ENCODE data around the gene GTSF1L. TPM values are rescaled to one million over a fixed set of nuclear protein-coding genes. Genes with fewer than 3 reads are reported as not detected.

Gene GTSF1L
- total RNA-seq: 1 to 10 TPM in 1 of 2 donors, not detected in 1; 7.2 TPM

DNA sequence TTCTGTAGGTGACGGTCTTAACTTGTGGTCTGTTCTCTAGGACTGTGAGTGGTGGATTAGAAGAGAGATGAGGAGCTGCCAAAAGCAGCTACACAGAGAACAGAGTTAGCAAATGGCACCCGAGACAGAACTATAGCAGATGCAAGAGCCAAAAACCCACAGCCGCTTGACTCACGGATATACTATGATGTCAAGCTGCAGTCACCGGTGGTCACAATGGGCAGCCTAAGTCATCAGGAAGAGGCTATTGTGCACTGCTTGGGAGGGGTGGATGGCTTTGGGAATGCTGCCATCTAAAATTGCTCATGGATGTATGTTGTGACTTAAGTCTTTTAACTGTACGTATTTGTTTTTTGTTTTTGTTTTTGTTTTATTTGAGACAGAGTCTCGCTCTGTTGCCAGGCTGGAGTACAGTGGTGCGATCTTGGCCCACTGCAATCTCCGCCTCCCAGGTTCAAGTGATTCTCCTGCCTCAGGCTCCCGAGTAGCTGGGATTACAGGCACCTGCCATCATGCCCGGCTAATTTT, at the start of gene GTSF1L:
TSS of gene GTSF1L (minus strand) at position 192 of the 528 bp plus-strand sequence. CDS start 308 bp downstream, outside the sequence.
- WGBS: 82% methylated on average over 11 of the region's 11 CpGs
- no peak for DNase-seq (ENCODE audit: low spot score)
- H3K27ac ChIP-seq: no peak within 1 kb of the TSS
- intact Hi-C loops (cut with DNase I): no loop called here
- no peaks in the 10 kb centered on the region for H3K27me3 ChIP-seq (replicated peaks; ENCODE audit: insufficient read depth)
- TF ChIP-seq POLR2A (IDR thresholded peaks at IDR 0.05): no peak
- TF ChIP-seq POLR2AphosphoS5 (IDR thresholded peaks at IDR 0.05): no peak
- TF ChIP-seq, protein P1, sequence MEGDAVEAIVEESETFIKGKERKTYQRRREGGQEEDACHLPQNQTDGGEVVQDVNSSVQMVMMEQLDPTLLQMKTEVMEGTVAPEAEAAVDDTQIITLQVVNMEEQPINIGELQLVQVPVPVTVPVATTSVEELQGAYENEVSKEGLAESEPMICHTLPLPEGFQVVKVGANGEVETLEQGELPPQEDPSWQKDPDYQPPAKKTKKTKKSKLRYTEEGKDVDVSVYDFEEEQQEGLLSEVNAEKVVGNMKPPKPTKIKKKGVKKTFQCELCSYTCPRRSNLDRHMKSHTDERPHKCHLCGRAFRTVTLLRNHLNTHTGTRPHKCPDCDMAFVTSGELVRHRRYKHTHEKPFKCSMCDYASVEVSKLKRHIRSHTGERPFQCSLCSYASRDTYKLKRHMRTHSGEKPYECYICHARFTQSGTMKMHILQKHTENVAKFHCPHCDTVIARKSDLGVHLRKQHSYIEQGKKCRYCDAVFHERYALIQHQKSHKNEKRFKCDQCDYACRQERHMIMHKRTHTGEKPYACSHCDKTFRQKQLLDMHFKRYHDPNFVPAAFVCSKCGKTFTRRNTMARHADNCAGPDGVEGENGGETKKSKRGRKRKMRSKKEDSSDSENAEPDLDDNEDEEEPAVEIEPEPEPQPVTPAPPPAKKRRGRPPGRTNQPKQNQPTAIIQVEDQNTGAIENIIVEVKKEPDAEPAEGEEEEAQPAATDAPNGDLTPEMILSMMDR (IDR thresholded peaks at IDR 0.05): no peak
- no peaks in the 10 kb centered on the region for H3K4me1 ChIP-seq (replicated peaks)
- no peaks in the 10 kb centered on the region for H3K9me3 ChIP-seq
- no peaks in the 10 kb centered on the region for H3K36me3 ChIP-seq
- no peak within 1 kb of the TSS for H3K4me3 ChIP-seq

DNA sequence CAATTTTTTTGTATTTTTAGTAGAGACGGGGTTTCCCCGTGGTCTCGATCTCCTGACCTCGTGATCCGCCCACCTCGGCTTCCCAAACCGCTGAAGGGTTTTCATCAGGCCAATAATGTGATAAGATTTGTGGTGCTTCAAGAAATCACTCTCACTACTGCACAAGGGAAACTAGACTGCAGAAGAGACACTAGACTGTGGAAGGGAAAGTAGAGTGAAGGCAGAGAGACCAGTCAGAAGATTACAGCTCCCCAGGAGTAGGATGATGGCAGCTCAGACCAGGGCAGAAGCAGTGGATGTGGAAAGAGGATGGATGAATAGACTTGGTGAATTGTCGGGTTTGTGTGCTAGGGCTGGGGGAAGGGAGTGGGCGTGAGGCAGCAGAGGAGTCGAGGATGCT, 48.0 kb upstream of the GTSF1L start:
- DNase-seq (ENCODE audit: low spot score): no peak
- no peaks in the 10 kb centered on the region for H3K36me3 ChIP-seq
- H3K27me3 ChIP-seq (replicated peaks; ENCODE audit: insufficient read depth): no peaks in the 10 kb centered on the region
- intact Hi-C loops (cut with DNase I): no loop called here
- TF ChIP-seq POLR2A (IDR thresholded peaks at IDR 0.05) (no peak), POLR2AphosphoS5 (IDR thresholded peaks at IDR 0.05) (no peak)
- TF ChIP-seq, protein P1 (IDR thresholded peaks at IDR 0.05): no peak
- no peak overlapping the region for H3K4me3 ChIP-seq
- no peaks in the 10 kb centered on the region for H3K4me1 ChIP-seq (replicated peaks)
- H3K27ac ChIP-seq: no peak overlapping the region
- no peaks in the 10 kb centered on the region for H3K9me3 ChIP-seq
- WGBS: 86% methylated on average over 10 of the region's 10 CpGs

DNA sequence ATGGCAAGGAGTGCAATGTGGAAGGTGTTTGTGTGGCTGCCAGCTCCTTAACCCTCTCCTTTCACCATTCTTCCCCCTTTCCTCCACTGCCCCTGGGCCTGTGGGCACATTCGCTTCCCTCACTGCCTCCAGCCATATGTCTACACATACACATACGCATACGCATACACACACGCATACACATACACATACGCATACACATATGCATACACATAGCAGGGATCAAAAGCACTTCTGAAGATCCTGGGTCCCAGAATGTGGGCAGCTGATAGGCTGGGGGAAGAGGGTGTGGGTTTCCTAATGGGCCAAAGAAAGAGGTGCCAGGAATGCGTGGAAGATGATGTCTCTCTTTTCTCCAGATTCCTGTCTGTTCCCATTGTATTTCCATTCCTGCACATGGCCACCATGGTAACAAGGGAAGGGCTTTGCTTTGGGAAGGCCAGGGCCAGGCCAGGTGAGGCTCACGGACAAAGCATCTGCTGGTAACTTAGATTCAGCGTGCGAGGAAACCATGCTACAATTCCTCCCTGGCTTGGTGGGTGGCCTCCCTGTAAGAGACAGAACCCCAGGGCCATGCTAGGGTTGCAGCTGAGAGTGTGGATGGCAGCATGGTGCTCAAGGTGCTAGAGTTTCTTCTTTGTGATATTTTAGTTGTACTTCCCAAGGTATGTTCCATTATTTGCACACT, 44.8 kb upstream of the GTSF1L start:
- no peak for DNase-seq (ENCODE audit: low spot score)

DNA sequence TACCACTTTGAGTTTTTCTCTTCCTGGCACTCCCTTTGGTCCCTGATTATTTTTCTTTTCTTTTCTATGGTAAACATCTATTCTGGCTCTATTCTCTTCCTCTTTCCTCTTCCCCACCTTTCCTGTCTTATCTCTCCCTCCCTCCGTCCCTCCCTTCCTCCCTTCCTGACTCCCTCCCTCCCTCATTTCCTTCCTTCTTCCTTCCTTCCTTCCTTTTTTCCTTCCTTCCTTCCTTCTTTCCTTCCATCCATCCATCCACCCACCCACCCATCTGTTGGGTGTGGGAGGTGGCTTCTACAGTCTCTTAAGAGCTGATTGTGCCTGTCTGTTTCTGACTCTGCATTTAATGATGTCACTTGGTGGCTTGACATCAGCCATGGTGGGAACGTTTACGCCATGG, 43.5 kb upstream of the GTSF1L start:
- Histone ChIP-seq H3K4me3 (no peak overlapping the region), H3K27me3 (replicated peaks; ENCODE audit: insufficient read depth) (no peaks in the 10 kb centered on the region), H3K27ac (no peak overlapping the region), H3K9me3 (no peaks in the 10 kb centered on the region), H3K36me3 (no peaks in the 10 kb centered on the region), H3K4me1 (replicated peaks) (no peaks in the 10 kb centered on the region)
- 69% methylated on average over 3 of the region's 3 CpGs for WGBS
- DNase-seq (ENCODE audit: low spot score): no peak
- TF ChIP-seq POLR2A (IDR thresholded peaks at IDR 0.05) (no peak), POLR2AphosphoS5 (IDR thresholded peaks at IDR 0.05) (no peak)
- TF ChIP-seq, protein P1 (IDR thresholded peaks at IDR 0.05): no peak
- intact Hi-C loops (cut with DNase I): no loop called here

More for the DNA sequence above, 44.8 kb upstream of the GTSF1L start:
- intact Hi-C loops (cut with DNase I): no loop called here
- H3K27ac ChIP-seq: no peak overlapping the region
- no peaks in the 10 kb centered on the region for H3K9me3 ChIP-seq
- 92% methylated on average over 9 of the region's 9 CpGs for WGBS
- no peak overlapping the region for H3K4me3 ChIP-seq
- no peak for TF ChIP-seq POLR2A (IDR thresholded peaks at IDR 0.05)
- no peak for TF ChIP-seq POLR2AphosphoS5 (IDR thresholded peaks at IDR 0.05)
- TF ChIP-seq, protein P1 (IDR thresholded peaks at IDR 0.05): no peak
- H3K4me1 ChIP-seq (replicated peaks): no peaks in the 10 kb centered on the region
- H3K36me3 ChIP-seq: no peaks in the 10 kb centered on the region
- no peaks in the 10 kb centered on the region for H3K27me3 ChIP-seq (replicated peaks; ENCODE audit: insufficient read depth)

Data from prostate gland (tissue), 2 donors.